Measurements from ENCODE around the gene ZNF579.

The ZNF579 gene

DNA sequence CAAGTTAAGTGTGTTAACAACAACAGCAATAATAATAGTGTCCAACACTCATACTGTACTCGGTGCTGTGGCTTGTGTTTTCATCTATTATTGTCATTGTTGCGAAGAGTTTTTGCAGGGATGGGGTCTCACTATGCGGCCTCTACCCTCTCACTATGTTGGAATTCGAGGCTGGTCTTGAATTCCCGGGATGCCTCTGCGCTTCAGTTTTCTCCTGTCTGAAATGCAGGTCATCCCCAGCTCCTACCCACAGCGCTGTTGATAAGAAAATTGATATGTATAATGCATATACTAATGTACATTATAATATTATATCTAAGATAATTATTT is 30.4 kb downstream of the ZNF579 start:
- Histone ChIP-seq H3K79me2 (ENCODE audit: insufficient read depth, low read length) (no peaks in the 10 kb centered on the region), H3K27me3 (ENCODE audit: insufficient read depth, low read length, poor library complexity) (no peaks in the 10 kb centered on the region), H3K4me3 (ENCODE audit: low read depth in 1 of 2, low read length in 2 of 2) (no peak overlapping the region), H4K20me1 (ENCODE audit: insufficient read depth, low read length) (no peaks in the 10 kb centered on the region), H3K27ac (ENCODE audit: low read length) (no peak overlapping the region), H3K4me1 (ENCODE audit: insufficient read depth, low read length) (no peaks in the 10 kb centered on the region), H3K36me3 (ENCODE audit: insufficient read depth, low read length) (no peaks in the 10 kb centered on the region), H2AFZ (ENCODE audit: low read depth, low read length) (no peak overlapping the region), H3K4me2 (ENCODE audit: insufficient read depth, low read length) (no peak overlapping the region), H3K9ac (ENCODE audit: low read depth, low read length) (no peak overlapping the region), H3K9me3 (ENCODE audit: insufficient read depth, low read length, severe bottlenecking) (no peaks in the 10 kb centered on the region)
- TF ChIP-seq EZH2 (IDR thresholded peaks at IDR 0.05; ENCODE audit: borderline replicate concordance, low read depth, low read length, severe bottlenecking), result no peak
- TF ChIP-seq, protein P1, sequence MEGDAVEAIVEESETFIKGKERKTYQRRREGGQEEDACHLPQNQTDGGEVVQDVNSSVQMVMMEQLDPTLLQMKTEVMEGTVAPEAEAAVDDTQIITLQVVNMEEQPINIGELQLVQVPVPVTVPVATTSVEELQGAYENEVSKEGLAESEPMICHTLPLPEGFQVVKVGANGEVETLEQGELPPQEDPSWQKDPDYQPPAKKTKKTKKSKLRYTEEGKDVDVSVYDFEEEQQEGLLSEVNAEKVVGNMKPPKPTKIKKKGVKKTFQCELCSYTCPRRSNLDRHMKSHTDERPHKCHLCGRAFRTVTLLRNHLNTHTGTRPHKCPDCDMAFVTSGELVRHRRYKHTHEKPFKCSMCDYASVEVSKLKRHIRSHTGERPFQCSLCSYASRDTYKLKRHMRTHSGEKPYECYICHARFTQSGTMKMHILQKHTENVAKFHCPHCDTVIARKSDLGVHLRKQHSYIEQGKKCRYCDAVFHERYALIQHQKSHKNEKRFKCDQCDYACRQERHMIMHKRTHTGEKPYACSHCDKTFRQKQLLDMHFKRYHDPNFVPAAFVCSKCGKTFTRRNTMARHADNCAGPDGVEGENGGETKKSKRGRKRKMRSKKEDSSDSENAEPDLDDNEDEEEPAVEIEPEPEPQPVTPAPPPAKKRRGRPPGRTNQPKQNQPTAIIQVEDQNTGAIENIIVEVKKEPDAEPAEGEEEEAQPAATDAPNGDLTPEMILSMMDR (IDR thresholded peaks at IDR 0.05; ENCODE audit: borderline replicate concordance, extremely low read depth, low read length, poor library complexity, severe bottlenecking), result no peak
- ATAC-seq (ENCODE audit: insufficient read depth, low read depth) (no peak), DNase-seq (no peak)

DNA sequence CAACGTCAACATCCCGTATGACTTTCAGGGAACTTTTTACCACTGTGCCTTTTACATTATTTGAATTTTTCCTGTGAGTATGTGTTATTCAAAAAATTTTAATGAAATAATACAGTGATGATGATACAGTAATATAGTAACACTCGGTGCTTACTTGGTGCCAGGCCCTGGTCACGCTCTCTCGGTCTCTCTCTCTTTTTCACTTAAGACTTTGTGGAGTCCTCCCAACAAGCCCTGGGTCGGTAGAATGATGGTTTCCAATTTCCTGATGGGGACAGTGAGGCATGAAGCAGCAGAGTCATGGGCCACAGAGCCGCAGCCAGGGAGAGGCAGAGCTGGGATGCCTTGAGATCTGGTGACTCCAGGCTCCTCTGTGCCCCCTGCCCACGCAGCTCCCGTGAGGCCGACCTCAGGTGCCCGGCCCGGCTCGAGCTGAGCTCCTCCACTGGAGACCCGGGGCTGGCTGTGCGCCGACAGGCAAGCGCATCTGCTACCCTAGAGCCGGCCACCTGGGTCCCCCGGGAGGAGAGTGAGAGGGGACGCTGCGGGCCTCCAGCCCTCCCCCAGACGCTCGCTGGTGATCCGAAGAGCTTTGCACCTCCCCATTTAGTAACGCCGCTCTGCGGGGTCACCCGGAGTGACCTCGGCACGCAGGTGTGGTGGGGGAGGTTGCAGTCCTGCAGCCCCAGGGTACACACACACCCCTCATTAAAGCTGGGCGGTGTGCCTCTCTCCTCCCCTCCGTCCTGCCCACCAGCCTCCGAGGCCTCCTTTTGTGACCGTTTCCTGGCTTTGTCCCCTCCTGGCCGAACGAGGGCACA is 30.9 kb downstream of the ZNF579 start:
- H3K4me2 ChIP-seq (ENCODE audit: insufficient read depth, low read length), result no peak overlapping the region
- H3K4me3 ChIP-seq (ENCODE audit: low read depth in 1 of 2, low read length in 2 of 2), result no peak overlapping the region
- H3K4me1 ChIP-seq (ENCODE audit: insufficient read depth, low read length), result no peaks in the 10 kb centered on the region
- no peak overlapping the region for H2AFZ ChIP-seq (ENCODE audit: low read depth, low read length)
- H3K27ac ChIP-seq (ENCODE audit: low read length), result no peak overlapping the region
- H4K20me1 ChIP-seq (ENCODE audit: insufficient read depth, low read length), result no peaks in the 10 kb centered on the region
- no peaks in the 10 kb centered on the region for H3K79me2 ChIP-seq (ENCODE audit: insufficient read depth, low read length)
- H3K36me3 ChIP-seq (ENCODE audit: insufficient read depth, low read length), result no peaks in the 10 kb centered on the region
- DNase-seq (no peak), ATAC-seq (ENCODE audit: insufficient read depth, low read depth) (no peak)
- H3K9me3 ChIP-seq (ENCODE audit: insufficient read depth, low read length, severe bottlenecking), result no peaks in the 10 kb centered on the region
- no peak for TF ChIP-seq EZH2 (IDR thresholded peaks at IDR 0.05; ENCODE audit: borderline replicate concordance, low read depth, low read length, severe bottlenecking)
- TF ChIP-seq, protein P1 (IDR thresholded peaks at IDR 0.05; ENCODE audit: borderline replicate concordance, extremely low read depth, low read length, poor library complexity, severe bottlenecking), result no peak
- no peaks in the 10 kb centered on the region for H3K27me3 ChIP-seq (ENCODE audit: insufficient read depth, low read length, poor library complexity)
- H3K9ac ChIP-seq (ENCODE audit: low read depth, low read length), result no peak overlapping the region

DNA sequence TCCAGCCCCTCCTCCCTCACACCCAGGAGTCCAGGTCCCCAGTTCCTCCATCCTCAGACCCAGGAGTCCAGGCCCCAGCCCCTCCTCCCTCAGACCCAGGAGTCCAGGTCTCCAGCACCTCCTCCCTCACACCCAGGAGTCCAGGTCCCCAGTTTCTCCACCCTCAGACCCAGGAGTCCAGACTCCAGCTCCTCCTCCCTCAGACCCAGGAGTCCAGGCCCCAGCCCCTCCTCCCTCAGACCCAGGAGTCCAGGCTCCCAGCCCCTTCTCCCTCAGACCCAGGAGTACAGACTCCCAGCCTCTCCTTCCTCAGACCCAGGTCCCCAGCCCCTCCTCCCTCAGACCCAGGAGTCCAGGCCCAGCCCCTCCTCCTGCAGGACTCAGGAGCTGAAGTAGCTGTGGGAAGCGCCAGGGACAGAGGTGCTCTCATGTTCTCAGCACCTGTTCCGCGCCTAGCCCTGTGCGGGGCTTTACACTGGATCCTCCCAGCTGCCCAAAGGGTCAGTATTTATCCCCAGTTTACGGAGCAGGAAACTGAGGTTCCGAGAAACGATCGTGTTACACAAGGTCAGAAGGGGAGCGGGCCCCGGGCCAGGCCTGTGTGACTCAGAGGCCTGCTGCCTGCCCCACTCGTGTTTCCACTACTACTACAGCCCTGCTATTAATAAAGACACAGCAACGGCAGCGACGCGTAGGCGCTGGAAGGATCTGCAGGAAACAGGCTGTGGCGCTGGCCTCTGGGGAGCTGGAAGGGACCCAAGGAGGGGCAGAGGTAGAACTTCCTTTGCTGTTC is 33.6 kb downstream of the ZNF579 start:
- Histone ChIP-seq H2AFZ (ENCODE audit: low read depth, low read length) (no peak overlapping the region), H3K27ac (ENCODE audit: low read length) (no peak overlapping the region), H4K20me1 (ENCODE audit: insufficient read depth, low read length) (no peaks in the 10 kb centered on the region), H3K27me3 (ENCODE audit: insufficient read depth, low read length, poor library complexity) (no peaks in the 10 kb centered on the region), H3K36me3 (ENCODE audit: insufficient read depth, low read length) (no peaks in the 10 kb centered on the region), H3K79me2 (ENCODE audit: insufficient read depth, low read length) (no peaks in the 10 kb centered on the region), H3K9ac (ENCODE audit: low read depth, low read length) (no peak overlapping the region), H3K9me3 (ENCODE audit: insufficient read depth, low read length, severe bottlenecking) (no peaks in the 10 kb centered on the region), H3K4me3 (ENCODE audit: low read depth in 1 of 2, low read length in 2 of 2) (no peak overlapping the region), H3K4me1 (ENCODE audit: insufficient read depth, low read length) (no peaks in the 10 kb centered on the region), H3K4me2 (ENCODE audit: insufficient read depth, low read length) (no peak overlapping the region)
- ATAC-seq (ENCODE audit: insufficient read depth, low read depth) (no peak), DNase-seq (no peak)
- TF ChIP-seq, protein P1 (IDR thresholded peaks at IDR 0.05; ENCODE audit: borderline replicate concordance, extremely low read depth, low read length, poor library complexity, severe bottlenecking), result no peak
- no peak for TF ChIP-seq EZH2 (IDR thresholded peaks at IDR 0.05; ENCODE audit: borderline replicate concordance, low read depth, low read length, severe bottlenecking)

Data from DND-41 (cell line).